Neuronal stem cell (in vitro differentiated cells): Measurements from ENCODE around the gene RNLS.

Source experiments
- DNase-seq: peaks from one replicate; pipeline ENCODE4 v3.0.0-alpha.2; 2013; ENCODE audit warnings: low spot score
- H2AFZ ChIP-seq: one replicate; pipeline ENCODE4 v1.6.1; 2013; ENCODE audit warnings: mild to moderate bottlenecking, low read length, inconsistent platforms
- H2AK5ac ChIP-seq: 2 replicates; pipeline ENCODE4 v1.6.1; 2013; ENCODE audit warnings: low read depth, mild to moderate bottlenecking, inconsistent platforms, low read length, moderate library complexity, mixed read lengths
- H2BK120ac ChIP-seq: 2 replicates; pipeline ENCODE4 v1.6.1; 2013; ENCODE audit warnings: low read depth, mild to moderate bottlenecking, inconsistent platforms, low read length, moderate library complexity, mixed read lengths
- H2BK12ac ChIP-seq: one replicate; pipeline ENCODE4 v1.6.1; 2013; ENCODE audit warnings: low read length, inconsistent platforms
- H2BK15ac ChIP-seq: 2 replicates; pipeline ENCODE4 v1.6.1; 2013; ENCODE audit warnings: mild to moderate bottlenecking, low read length, inconsistent platforms, mixed read lengths
- H2BK5ac ChIP-seq: one replicate; pipeline ENCODE4 v1.6.1; 2013; ENCODE audit warnings: inconsistent platforms, mild to moderate bottlenecking, low read length, moderate library complexity
- H3K14ac ChIP-seq: one replicate; pipeline ENCODE4 v1.6.1; 2013; ENCODE audit warnings: low read length, inconsistent platforms
- H3K18ac ChIP-seq: 2 replicates; pipeline ENCODE4 v1.6.1; 2013; ENCODE audit warnings: low read length, inconsistent platforms
- H3K23ac ChIP-seq: 2 replicates; pipeline ENCODE4 v1.6.1; 2013; ENCODE audit warnings: low read depth, mild to moderate bottlenecking, mixed read lengths, low read length, inconsistent platforms; ENCODE audit not compliant: poor library complexity
- H3K27ac ChIP-seq: replicated peaks from 3 replicates; pipeline ENCODE4 v1.5.1; 2013; ENCODE audit warnings: low read length, inconsistent platforms
- H3K27me3 ChIP-seq, 3 experiments: 2 replicates each; pipeline ENCODE4 v1.6.1; 2013; ENCODE audit warnings: low read length in 3 of 3, mild to moderate bottlenecking in 2 of 3, inconsistent platforms in 1 of 3, low read depth in 1 of 3, mixed read lengths in 1 of 3, moderate library complexity in 1 of 3; ENCODE audit not compliant: control insufficient read depth in 3 of 3, insufficient read depth in 3 of 3
- H3K36me3 ChIP-seq, 2 donors: replicated peaks in 1 of 2; 2 replicates each; pipeline ENCODE4 v1.6.1; 2013; ENCODE audit warnings: low read length in 2 of 2; ENCODE audit not compliant: control insufficient read depth in 2 of 2, insufficient read depth in 2 of 2
- H3K4ac ChIP-seq: 2 replicates; pipeline ENCODE4 v1.6.1; 2013; ENCODE audit warnings: inconsistent platforms, mild to moderate bottlenecking, low read length, moderate library complexity
- H3K4me1 ChIP-seq, 2 donors: 1 replicate in 1 of 2; 2 replicates in 1 of 2; pipeline ENCODE4 v1.6.1; 2013; ENCODE audit warnings: low read length in 2 of 2, low read depth in 1 of 2; ENCODE audit not compliant: control insufficient read depth in 2 of 2, insufficient read depth in 1 of 2
- H3K4me2 ChIP-seq: one replicate; pipeline ENCODE4 v1.6.1; 2013; ENCODE audit warnings: mild to moderate bottlenecking, low read length, inconsistent platforms; ENCODE audit not compliant: insufficient read depth, poor library complexity, severe bottlenecking
- H3K4me3 ChIP-seq, 2 donors: 2 replicates each; pipeline ENCODE4 v1.5.1; 2013; ENCODE audit warnings: low read length in 2 of 2, mild to moderate bottlenecking in 2 of 2, inconsistent platforms in 1 of 2, moderate library complexity in 1 of 2
- H3K79me1 ChIP-seq: one replicate; pipeline ENCODE4 v1.6.1; 2013; ENCODE audit warnings: low read depth, mild to moderate bottlenecking, inconsistent platforms, low read length, moderate library complexity
- H3K9ac ChIP-seq: one replicate; pipeline ENCODE4 v1.6.1; 2013; ENCODE audit warnings: mild to moderate bottlenecking, low read depth, low read length, inconsistent platforms; ENCODE audit not compliant: poor library complexity
- H3K9me3 ChIP-seq, 2 donors: replicated peaks in 1 of 2; 2 replicates each; pipeline versions ENCODE3 to v1.6.1; 2013; ENCODE audit warnings: low read length in 2 of 2, mild to moderate bottlenecking in 2 of 2, inconsistent platforms in 1 of 2, low read depth in 1 of 2, mixed read lengths in 1 of 2, moderate library complexity in 1 of 2; ENCODE audit not compliant: control insufficient read depth in 2 of 2, insufficient read depth in 1 of 2
- H4K8ac ChIP-seq: one replicate; pipeline ENCODE4 v1.6.1; 2013; ENCODE audit warnings: low read depth, mild to moderate bottlenecking, inconsistent platforms, low read length, moderate library complexity
- H4K91ac ChIP-seq: one replicate; pipeline ENCODE4 v1.6.1; 2013; ENCODE audit warnings: low read length, low read depth, mild to moderate bottlenecking, inconsistent platforms; ENCODE audit not compliant: poor library complexity
- WGBS, 2 donors: extraction: QIAGEN DNeasy Blood & Tissue Kit; methylation state at CpG; one replicate each; pipeline ENCODE4 v1.1.7; 2013; ENCODE audit warnings: missing lambda C conversion rate in 2 of 2, mixed read lengths in 1 of 2; ENCODE audit not compliant: insufficient read length in 2 of 2, insufficient replicate concordance in 1 of 2; ENCODE audit errors: extremely low coverage in 2 of 2; 5-methylcytosine and 5-hydroxymethylcytosine counted together

RNLS gene

GRCh38 chr10:88499569-88500470 is 83.3 kb downstream of the RNLS start:
- Histone ChIP-seq H3K9ac (no peak overlapping the region), H3K18ac (no peak overlapping the region), H2AK5ac (no peak overlapping the region), H2BK5ac (no peak overlapping the region), H3K9me3 (no peaks in the 10 kb centered on the region), H3K79me1 (no peaks in the 10 kb centered on the region), H3K4me3 (no peak overlapping the region), H3K27ac (no peak overlapping the region), H2AFZ (no peak overlapping the region), H3K14ac (no peak overlapping the region), H3K27me3 (no peaks in the 10 kb centered on the region), H3K4ac (no peak overlapping the region), H2BK120ac (no peak overlapping the region), H3K4me1 (no peaks in the 10 kb centered on the region), H2BK12ac (no peak overlapping the region), H4K91ac (no peak overlapping the region), H4K8ac (no peak overlapping the region), H3K23ac (no peak overlapping the region), H3K36me3 (no peaks in the 10 kb centered on the region), H2BK15ac (no peak overlapping the region), H3K4me2 (no peak overlapping the region)
- no CpG with 5 or more reads among the region's 6 CpGs for WGBS, 2 donors
- no peak for DNase-seq

- Histone ChIP-seq H2BK15ac (no peak overlapping the region), H4K8ac (no peak overlapping the region), H2BK5ac (no peak overlapping the region), H2BK12ac (no peak overlapping the region), H2AFZ (no peak overlapping the region), H3K27ac (no peak overlapping the region), H3K4me2 (no peak overlapping the region), H3K18ac (no peak overlapping the region), H3K9me3 (no peaks in the 10 kb centered on the region), H2BK120ac (no peak overlapping the region), H3K4me3 (no peak overlapping the region), H3K79me1 (no peaks in the 10 kb centered on the region), H2AK5ac (no peak overlapping the region), H3K14ac (no peak overlapping the region), H3K36me3 (no peaks in the 10 kb centered on the region), H4K91ac (no peak overlapping the region), H3K9ac (no peak overlapping the region), H3K4me1 (no peaks in the 10 kb centered on the region), H3K4ac (no peak overlapping the region), H3K27me3 (no peaks in the 10 kb centered on the region), H3K23ac (no peak overlapping the region)
- no peak for DNase-seq
- WGBS, 2 donors = no CpG with 5 or more reads among the region's 1 CpG
Measured at GRCh38 chr10:88497913-88498312, 85.2 kb downstream of the RNLS start.

- Histone ChIP-seq H3K9me3 (no peaks in the 10 kb centered on the region), H2AFZ (no peak overlapping the region), H2BK15ac (no peak overlapping the region), H3K14ac (no peak overlapping the region), H3K79me1 (no peaks in the 10 kb centered on the region), H2AK5ac (no peak overlapping the region), H4K8ac (no peak overlapping the region), H3K4ac (no peak overlapping the region), H3K23ac (no peak overlapping the region), H3K4me1 (no peaks in the 10 kb centered on the region), H3K27ac (no peak overlapping the region), H2BK12ac (no peak overlapping the region), H3K4me3 (no peak overlapping the region), H2BK120ac (no peak overlapping the region), H4K91ac (no peak overlapping the region), H3K18ac (no peak overlapping the region), H3K9ac (no peak overlapping the region), H3K4me2 (no peak overlapping the region), H3K27me3 (no peaks in the 10 kb centered on the region), H3K36me3 (no peaks in the 10 kb centered on the region), H2BK5ac (no peak overlapping the region)
- DNase-seq = no peak
Measured at GRCh38 chr10:88494537-88494936, 88.6 kb downstream of the RNLS start.

DNA sequence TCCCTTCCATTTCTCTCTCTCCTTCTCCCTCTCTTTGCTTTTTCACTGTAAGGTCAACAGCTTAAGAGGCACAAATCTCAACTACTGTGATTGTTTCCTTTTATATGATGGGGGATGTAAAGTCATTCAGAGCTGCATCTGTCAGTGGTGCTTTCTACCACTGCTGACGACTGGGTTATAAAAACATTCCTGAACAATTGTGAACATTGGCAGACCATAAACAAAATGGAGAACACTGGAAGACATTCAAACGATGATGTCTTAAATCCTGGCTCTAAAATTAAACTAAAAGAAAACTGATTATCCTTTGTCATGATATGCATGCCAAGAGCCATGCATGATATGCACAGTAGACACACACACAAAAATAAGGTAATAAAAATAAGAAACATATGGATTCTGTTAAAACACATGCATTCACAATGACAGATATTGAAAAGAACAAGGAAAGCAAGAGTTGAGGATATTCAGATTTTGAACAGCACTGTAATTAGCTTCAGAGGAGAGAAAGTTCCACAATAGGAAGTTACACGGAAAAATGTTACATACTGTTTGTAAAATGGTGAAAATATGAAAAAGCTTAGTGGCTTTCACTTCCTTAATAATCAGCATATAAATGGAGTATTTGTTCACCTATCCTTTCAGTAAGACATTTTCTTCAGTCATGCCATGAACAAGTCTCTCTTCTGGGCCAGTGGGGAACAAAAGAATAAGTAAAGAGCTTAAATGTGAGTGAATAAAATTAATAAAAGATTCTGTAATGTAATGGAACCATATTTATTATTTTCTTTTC is 89.2 kb downstream of the RNLS start:
- Histone ChIP-seq H3K36me3 (no peaks in the 10 kb centered on the region), H4K91ac (no peak overlapping the region), H2BK5ac (no peak overlapping the region), H2BK120ac (no peak overlapping the region), H3K9me3 (no peaks in the 10 kb centered on the region), H3K27me3 (no peaks in the 10 kb centered on the region), H3K14ac (no peak overlapping the region), H3K18ac (no peak overlapping the region), H3K4me3 (no peak overlapping the region), H3K4me1 (no peaks in the 10 kb centered on the region), H3K27ac (no peak overlapping the region), H2AK5ac (no peak overlapping the region), H3K4ac (no peak overlapping the region), H3K4me2 (no peak overlapping the region), H2BK15ac (no peak overlapping the region), H3K79me1 (no peaks in the 10 kb centered on the region), H2AFZ (no peak overlapping the region), H3K9ac (no peak overlapping the region), H2BK12ac (no peak overlapping the region), H3K23ac (no peak overlapping the region), H4K8ac (no peak overlapping the region)
- WGBS, 2 donors = no CpG with 5 or more reads among the region's 3 CpGs
- DNase-seq = no peak
